ENCODE data around the gene C1R. TPM values are rescaled to one million over a fixed set of nuclear protein-coding genes. Genes with fewer than 3 reads are reported as not detected.

C1R gene
- total RNA-seq, 1 donor from 2014 or later: 2.5 TPM

DNA sequence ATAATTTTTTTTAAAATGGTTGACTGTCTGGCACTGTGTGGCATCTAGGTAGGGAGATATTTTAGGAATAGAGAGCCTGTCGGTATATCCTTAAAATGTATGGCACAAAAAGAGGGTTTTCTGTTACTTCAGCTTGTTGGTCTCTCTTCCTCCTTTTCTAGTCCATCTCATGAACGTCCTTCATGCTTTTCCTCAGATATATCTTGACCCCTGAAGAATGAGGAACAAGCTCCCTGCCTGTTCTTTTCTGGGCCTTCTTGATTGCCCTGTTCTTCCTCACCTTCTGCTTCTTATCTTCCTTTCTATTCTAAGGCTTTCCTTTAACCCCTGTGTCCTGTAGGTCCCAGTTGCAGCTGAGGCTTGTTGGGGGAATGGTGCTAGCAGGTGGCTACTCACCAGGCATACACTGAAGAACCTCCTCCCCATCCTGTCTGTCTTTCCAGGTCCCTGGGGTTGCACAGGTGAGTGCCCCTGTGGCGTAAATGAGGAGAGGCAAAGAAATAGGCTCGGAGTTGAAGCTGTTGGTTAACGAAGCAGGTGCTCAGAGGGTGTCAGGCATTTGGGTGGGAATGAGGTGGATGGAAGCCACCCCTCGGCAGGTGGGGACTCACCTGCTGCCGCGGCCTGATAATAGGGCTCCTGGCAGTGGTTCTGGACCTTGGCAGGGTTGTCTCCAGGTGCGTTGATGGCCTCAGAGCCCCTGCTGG is 7.2 kb upstream of the C1R start:
- DNase-seq (ENCODE audit: low read depth): no peak
- TF ChIP-seq, protein P1, sequence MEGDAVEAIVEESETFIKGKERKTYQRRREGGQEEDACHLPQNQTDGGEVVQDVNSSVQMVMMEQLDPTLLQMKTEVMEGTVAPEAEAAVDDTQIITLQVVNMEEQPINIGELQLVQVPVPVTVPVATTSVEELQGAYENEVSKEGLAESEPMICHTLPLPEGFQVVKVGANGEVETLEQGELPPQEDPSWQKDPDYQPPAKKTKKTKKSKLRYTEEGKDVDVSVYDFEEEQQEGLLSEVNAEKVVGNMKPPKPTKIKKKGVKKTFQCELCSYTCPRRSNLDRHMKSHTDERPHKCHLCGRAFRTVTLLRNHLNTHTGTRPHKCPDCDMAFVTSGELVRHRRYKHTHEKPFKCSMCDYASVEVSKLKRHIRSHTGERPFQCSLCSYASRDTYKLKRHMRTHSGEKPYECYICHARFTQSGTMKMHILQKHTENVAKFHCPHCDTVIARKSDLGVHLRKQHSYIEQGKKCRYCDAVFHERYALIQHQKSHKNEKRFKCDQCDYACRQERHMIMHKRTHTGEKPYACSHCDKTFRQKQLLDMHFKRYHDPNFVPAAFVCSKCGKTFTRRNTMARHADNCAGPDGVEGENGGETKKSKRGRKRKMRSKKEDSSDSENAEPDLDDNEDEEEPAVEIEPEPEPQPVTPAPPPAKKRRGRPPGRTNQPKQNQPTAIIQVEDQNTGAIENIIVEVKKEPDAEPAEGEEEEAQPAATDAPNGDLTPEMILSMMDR (conservative IDR thresholded peaks at IDR 0.05; ENCODE audit: low read depth, low read length): no peak
- no peak overlapping the region for H3K4me3 ChIP-seq (ENCODE audit: low read depth, low read length)

DNA sequence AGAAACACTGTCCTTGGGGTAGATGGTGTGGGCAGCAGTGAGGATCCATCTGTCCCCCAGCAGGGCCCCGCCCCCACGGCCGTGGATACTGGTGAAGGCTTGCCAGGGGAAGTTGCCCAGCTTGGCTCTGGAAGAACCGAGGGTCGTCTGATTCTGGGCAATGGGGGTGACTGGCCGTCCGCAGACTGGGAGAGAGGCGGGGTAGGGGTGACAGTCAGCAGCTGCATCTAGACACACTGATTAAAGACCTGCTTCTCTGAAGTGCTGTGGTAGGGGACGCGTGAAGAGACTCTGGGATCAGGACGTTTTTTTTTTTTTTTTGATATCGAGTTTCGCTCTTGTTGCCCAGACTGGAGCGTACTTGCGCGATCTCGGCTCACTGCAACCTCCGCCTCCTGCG is 4.7 kb upstream of the C1R start:
- H3K4me3 ChIP-seq (ENCODE audit: low read depth, low read length): no peak overlapping the region
- no peak for DNase-seq (ENCODE audit: low read depth)
- TF ChIP-seq, protein P1 (conservative IDR thresholded peaks at IDR 0.05; ENCODE audit: low read depth, low read length): no peak

DNA sequence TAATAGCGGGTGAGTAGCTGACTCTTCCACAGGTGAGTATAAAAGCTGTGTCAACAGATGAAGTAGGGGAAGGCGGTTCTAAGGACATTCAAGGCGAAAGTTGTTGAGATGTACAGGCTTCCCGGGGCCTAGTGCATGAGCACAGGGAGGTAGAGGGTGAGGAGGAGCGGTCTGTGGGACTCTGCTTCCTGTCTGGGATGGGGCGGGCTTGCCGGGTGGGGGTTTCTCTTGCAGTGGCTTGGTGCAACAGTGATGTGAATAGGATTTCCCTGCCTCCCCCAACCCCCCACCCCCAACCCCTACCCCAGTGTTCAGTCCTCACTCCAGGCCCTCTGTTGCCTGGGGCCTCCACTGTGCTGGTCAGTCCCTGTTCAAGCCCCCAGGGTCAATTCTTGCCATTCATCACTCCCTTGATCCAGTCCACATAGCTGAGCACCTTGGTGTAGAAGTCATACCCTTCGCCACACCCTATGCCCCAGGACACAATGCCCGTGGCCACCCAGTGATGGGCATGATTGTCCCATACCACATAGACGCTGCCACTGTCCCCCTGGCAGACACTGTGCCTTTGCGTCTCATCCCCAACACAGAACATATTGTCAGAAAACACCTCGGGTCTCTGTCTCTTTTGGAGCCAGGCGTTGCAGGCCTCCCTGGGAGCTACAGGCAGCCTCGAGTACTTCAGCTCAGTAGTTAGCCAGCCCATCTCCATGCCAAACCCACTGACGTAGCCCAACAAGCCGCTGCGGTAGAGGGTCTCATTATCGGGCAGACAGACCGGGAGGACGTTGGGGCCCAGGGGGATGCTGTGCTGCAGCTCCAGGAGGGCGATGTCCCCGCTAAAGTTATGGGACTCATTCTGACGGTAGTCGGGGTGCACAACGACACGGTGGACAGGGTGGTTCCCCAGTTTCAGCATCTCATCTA is 4.0 kb upstream of the C1R start:
- TF ChIP-seq, protein P1 (conservative IDR thresholded peaks at IDR 0.05; ENCODE audit: low read depth, low read length): no peak
- DNase-seq (ENCODE audit: low read depth): no peak
- H3K4me3 ChIP-seq (ENCODE audit: low read depth, low read length): no peak overlapping the region

DNA sequence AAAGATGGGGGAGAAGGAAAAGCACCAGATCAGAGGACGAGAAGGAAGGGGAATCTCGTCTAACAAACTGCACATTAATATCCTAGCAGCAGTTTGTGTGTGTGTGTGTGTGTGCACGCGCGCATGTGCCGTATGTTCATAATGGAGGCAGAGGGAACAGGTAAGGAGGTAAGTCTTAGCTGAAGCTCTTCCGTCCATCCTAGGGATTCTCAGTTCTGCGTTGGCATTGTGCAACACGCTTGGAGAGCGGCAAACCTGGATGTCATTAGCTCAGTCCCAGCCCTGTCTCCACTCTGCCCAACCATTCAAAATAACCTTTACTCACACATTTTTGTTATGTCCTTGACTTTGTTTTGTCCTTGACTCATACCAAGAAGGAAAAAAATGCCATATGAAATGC is 1.6 kb upstream of the C1R start:
- TF ChIP-seq, protein P1 (conservative IDR thresholded peaks at IDR 0.05; ENCODE audit: low read depth, low read length): no peak
- no peak overlapping the region for H3K4me3 ChIP-seq (ENCODE audit: low read depth, low read length)
- no peak for DNase-seq (ENCODE audit: low read depth)

DNA sequence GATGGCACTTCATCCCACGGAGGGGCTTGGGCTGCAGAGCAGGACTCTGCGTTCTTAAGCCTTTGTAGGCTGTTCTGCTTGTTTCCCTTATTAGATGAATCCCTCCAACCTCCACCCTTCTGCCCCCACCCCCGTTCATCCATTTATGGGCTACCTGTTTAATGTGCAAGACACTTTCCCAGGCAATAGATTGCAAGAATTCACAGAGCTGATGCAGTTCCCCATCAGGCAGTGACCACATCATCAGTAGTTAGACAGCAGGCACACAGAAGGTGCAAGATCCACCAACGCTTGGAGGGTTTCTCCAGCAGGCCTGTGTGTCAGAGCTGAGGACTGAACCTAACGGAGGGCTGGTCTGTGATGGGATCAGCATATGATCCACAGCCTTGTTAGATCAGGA is 1.2 kb upstream of the C1R start:
- TF ChIP-seq, protein P1 (conservative IDR thresholded peaks at IDR 0.05; ENCODE audit: low read depth, low read length): no peak
- no peak overlapping the region for H3K4me3 ChIP-seq (ENCODE audit: low read depth, low read length)
- no peak for DNase-seq (ENCODE audit: low read depth)

DNA sequence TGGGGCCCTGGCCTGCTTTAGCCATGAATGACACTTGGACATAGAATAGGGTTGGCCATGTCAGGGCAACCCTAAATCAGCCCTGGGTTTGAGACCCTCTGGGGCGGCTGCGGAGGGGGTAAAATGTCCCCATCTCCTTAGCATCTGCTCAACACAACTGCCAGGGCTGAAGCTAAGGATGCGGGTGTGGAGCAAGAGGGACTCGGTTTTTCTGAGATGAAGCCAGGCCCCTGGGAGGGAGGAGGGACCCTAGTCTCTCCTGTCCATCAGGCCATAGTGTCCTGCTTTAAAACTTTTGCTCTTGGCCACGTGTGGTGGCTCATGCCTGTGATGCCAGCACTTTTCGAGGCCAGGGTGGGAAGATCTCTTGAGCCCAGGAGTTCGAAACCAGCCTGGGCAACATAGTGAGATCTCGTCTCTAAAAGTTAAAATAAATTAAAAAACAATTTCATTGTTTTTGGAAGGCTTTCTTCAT is 778 bp upstream of the C1R start:
- no peak for DNase-seq (ENCODE audit: low read depth)
- TF ChIP-seq, protein P1 (conservative IDR thresholded peaks at IDR 0.05; ENCODE audit: low read depth, low read length): no peak
- no peak overlapping the region for H3K4me3 ChIP-seq (ENCODE audit: low read depth, low read length)
